ENCODE data around the gene RNF14. TPM values are rescaled to one million over a fixed set of nuclear protein-coding genes. Genes with fewer than 3 reads are reported as not detected.

Gene RNF14
- total RNA-seq, 1 experiment from 2014 or later: 20.1 TPM

- Histone ChIP-seq H3K4ac (ENCODE audit: low read depth, low read length) (no peak within 1 kb of the TSS), H4K91ac (ENCODE audit: insufficient read length, low read depth, low read length) (no peak within 1 kb of the TSS), H4K20me1 (ENCODE audit: control insufficient read depth, insufficient read depth, insufficient read length) (no peaks in the 10 kb centered on the region), H3K9ac (ENCODE audit: extremely low read depth, insufficient read length, low read length) (no peak within 1 kb of the TSS), H2BK12ac (ENCODE audit: insufficient read length, low read depth, low read length) (no peak within 1 kb of the TSS), H3K18ac (ENCODE audit: insufficient read length, low read depth, low read length) (no peak within 1 kb of the TSS), H3K56ac (ENCODE audit: insufficient read length, low read depth, low read length) (no peak within 1 kb of the TSS), H2BK5ac (ENCODE audit: insufficient read length, low read length) (no peak within 1 kb of the TSS), H3K79me1 (ENCODE audit: insufficient read depth, low read depth, low read length, poor library complexity, severe bottlenecking) (no peaks in the 10 kb centered on the region), H3K4me1 (ENCODE audit: insufficient read depth, low read length) (no peaks in the 10 kb centered on the region; the same call in 1 of the 2 replicates), H3K79me2 (ENCODE audit: insufficient read depth, low read length) (no peaks in the 10 kb centered on the region), H3K27me3 (ENCODE audit: insufficient read depth, low read length) (no peaks in the 10 kb centered on the region), H3K23ac (ENCODE audit: insufficient read length, low read depth, low read length) (no peak within 1 kb of the TSS), H4K8ac (replicated peaks; ENCODE audit: insufficient read length, low read depth, low read length) (no peak within 1 kb of the TSS), H3K9me3 (ENCODE audit: control insufficient read depth, low read depth, low read length) (no peaks in the 10 kb centered on the region), H2AFZ (ENCODE audit: low read length) (no peak within 1 kb of the TSS), H2BK120ac (ENCODE audit: low read depth, low read length, poor library complexity, severe bottlenecking) (no peak within 1 kb of the TSS), H2BK20ac (ENCODE audit: low read depth, low read length, poor library complexity, severe bottlenecking) (no peak within 1 kb of the TSS), H2BK15ac (ENCODE audit: low read depth, low read length) (no peak within 1 kb of the TSS), H2AK5ac (ENCODE audit: insufficient read length, low read length) (no peak within 1 kb of the TSS), H3T11ph (ENCODE audit: low read length) (no peak within 1 kb of the TSS), H3K23me2 (ENCODE audit: insufficient read length, low read depth, low read length, poor library complexity, severe bottlenecking) (no peaks in the 10 kb centered on the region), H3K14ac (ENCODE audit: insufficient read depth, low read length) (no peak within 1 kb of the TSS), H4K5ac (ENCODE audit: insufficient read length, low read depth, low read length) (no peak within 1 kb of the TSS), H3K4me2 (ENCODE audit: insufficient read depth, insufficient read length, low read length) (no peak within 1 kb of the TSS), H3K27ac (ENCODE audit: insufficient read length, low read depth, low read length) (no peak within 1 kb of the TSS)
- no peaks in the 10 kb centered on the region for H3K9me3 Mint-ChIP-seq
- no peak for TF ChIP-seq CTCF (conservative IDR thresholded peaks at IDR 0.05)
- peak within 1 kb of the TSS in 1 of 2 experiments; percentile 8; a peak in 1 of 5 replicates for H3K4me3 Mint-ChIP-seq
- WGBS (ENCODE audit: extremely low coverage, insufficient read length, low lambda C conversion rate): no CpG with 5 or more reads among the region's 7 CpGs
- DNase-seq: peak; percentile 53
- peaks cover 2% of the 10 kb centered on the region; the same call in 1 of the 2 replicates for H3K27me3 Mint-ChIP-seq (ENCODE audit: low read depth)
- peaks cover 16 to 25% of the 10 kb centered on the region in 2 experiments for H3K4me1 Mint-ChIP-seq
- H3K27ac Mint-ChIP-seq: peak within 1 kb of the TSS in 1 of 3 experiments; percentile 75; a peak in 2 of 7 replicates
- H3K36me3 Mint-ChIP-seq (ENCODE audit: insufficient read depth in 1 of 3, low read depth in 3 of 3): no peaks in the 10 kb centered on the region
Measured at GRCh38 chr5:141958113-141958512, 10.8 kb upstream of the RNF14 start, which contains the start of gene PCDH12. Gene PCDH12 (minus strand): TSS chr5:141958202. CDS start chr5:141957851, 351 bp downstream.
